Stimulated activated CD4-positive, alpha-beta T cell treated with anti-CD3 and anti-CD28 coated beads, TNF-alpha, amount 100 ng/mL, for 24 hours (primary cell): ENCODE data around the gene XPNPEP3.

Source experiments
- DNase-seq, 3 experiments: peaks; one replicate each; pipeline ENCODE4 v3.0.0-alpha.2; 2020; ENCODE audit warnings: low read depth in 3 of 3

The XPNPEP3 gene

GRCh38 chr22:40939202-40939601 lies 82.3 kb downstream of the XPNPEP3 start:
- DNase-seq, result no peak

- peak; percentile 96 to 98 (median 98) for DNase-seq
Observed at GRCh38 chr22:40950962-40951794, 94.2 kb downstream of the XPNPEP3 start, which contains the start of gene RBX1. TSS of gene RBX1 (plus strand) at chr22:40951378. CDS start at chr22:40951399, 21 bp downstream.

- no peak for DNase-seq
Observed at GRCh38 chr22:40951795-40952605, 95.1 kb downstream of the XPNPEP3 start.

GRCh38 chr22:40953471-40953870 lies 96.5 kb downstream of the XPNPEP3 start:
- no peak for DNase-seq

DNA sequence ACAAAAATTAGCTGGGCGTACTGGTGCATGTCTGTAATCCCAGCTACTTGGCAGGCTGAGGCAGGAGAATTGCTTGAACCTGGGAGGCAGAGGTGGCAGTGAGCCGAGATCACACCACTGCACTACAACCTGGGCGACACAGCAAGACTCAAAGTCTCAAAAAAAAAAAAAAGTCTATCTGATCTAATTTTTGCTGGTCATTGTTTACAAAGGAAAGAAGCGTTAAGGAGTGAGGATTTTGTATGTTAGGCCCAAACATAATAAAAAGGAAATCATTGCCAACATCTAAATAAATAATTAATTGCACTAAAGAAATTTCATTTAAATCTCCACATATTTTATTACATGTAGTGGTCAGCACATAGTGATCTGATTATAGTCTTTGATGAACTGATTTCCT lies 97.2 kb downstream of the XPNPEP3 start:
- no peak for DNase-seq

GRCh38 chr22:40955571-40955970 lies 98.6 kb downstream of the XPNPEP3 start:
- DNase-seq, result no peak

GRCh38 chr22:40957601-40958000 lies 100.7 kb downstream of the XPNPEP3 start:
- no peak for DNase-seq

DNA sequence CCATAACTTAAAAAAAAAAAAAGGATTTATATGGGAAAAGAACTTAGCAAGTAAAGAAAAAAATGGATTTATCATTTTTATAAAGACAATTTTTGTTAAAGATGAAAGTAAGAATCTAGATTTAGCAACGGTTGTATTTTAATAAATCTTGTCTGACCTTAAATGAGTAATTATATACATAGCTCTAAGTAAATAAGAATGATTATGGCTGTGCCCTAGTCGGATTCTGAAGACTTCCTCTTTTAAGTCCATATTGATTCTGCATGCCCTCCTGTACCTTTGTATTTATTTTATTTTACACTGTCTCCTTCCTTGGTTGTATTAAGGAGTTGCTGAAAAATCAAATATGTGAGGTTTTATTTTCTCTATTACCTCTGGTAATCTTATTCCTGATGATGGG lies 101.4 kb downstream of the XPNPEP3 start:
- no peak for DNase-seq

- DNase-seq, result no peak
Observed at GRCh38 chr22:40960145-40960544, 103.2 kb downstream of the XPNPEP3 start.

DNA sequence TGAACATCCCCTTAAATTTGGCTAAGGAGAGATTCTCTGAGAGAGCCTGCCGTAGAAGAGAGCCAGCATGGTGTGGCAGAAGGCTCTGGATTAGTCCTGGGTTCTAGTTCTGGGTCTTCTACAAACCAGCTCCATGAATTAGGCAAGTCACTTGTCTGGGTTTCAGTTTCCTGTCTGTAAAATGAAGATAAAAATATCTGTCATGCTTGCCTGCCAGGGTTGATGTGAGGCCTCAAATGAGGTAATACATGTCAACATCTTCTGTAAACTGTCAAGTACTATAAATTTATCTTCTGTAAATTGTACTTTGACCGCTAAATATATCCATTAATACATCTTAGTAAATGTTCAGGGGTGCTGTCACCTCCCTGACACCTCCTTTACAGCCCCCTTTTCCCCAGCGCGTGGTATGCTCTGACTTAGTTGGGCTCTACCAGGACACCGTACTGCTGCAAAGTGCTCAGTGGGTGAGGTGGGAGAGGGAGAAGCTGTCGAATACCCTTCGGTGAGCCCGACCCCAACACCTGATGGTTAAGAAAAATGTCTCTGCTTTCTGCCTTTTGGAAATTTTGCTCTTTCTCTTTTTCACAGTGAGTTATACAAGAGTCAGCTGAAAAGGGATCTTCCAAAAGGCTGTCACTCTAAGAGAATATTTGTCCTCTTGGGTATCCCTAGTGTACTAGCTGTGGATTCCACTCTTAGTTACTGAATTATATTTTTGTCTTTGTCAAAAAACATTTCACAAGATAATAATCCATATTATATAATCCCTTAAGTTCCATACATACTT lies 109.2 kb downstream of the XPNPEP3 start:
- no peak for DNase-seq

GRCh38 chr22:40966726-40967085 lies 109.8 kb downstream of the XPNPEP3 start:
- DNase-seq, result no peak

DNA sequence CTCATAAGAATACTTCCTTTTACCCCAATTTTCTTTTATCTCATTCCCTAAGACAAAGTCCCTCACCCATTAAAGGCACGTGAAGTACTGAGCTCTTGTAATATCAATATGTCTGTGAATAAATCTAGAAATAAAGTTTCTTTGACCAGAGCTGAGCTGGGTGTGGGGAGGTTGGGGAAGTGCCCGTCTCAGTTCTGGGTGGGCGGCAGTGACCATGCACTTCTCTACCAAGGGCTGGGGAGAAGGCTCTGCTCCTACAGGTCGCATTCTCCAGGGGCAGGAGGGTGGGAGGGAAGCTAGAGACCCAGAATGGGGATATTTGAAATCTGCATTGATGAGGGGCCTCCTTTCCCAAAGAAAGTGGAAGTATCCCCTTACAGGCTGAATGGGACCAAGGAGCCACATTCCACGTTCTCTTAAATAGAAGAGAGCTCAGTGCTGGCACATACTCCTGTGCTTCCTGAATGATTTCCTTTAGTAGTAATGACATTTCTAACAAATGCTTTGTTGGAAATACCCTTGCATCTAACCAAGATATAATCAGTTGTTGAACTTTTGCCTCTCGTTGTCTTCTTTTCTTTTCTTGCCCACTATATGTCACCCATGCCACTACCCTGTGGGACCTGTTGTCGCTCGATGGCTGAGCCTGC lies 110.3 kb downstream of the XPNPEP3 start:
- DNase-seq, result no peak

DNA sequence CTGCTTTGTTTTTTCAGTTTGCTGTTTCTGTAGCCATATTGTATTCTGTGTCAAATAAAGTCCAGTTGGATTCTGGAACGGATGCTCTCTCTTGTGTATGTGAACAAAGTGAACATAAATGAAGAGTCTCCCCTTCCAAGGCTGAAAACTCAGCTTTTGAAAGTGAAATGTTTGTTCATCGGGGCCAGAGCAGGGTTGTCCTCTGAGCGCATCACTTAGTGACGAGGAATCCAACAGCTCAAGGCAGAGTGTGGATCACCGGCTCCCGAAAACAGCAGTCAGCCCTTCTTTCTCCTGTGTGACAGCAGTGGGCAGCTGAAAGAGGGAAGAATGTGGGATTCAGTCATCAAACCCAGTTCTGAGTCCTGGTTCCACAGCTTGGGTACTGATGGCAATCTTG lies 115.6 kb downstream of the XPNPEP3 start:
- no peak for DNase-seq

DNA sequence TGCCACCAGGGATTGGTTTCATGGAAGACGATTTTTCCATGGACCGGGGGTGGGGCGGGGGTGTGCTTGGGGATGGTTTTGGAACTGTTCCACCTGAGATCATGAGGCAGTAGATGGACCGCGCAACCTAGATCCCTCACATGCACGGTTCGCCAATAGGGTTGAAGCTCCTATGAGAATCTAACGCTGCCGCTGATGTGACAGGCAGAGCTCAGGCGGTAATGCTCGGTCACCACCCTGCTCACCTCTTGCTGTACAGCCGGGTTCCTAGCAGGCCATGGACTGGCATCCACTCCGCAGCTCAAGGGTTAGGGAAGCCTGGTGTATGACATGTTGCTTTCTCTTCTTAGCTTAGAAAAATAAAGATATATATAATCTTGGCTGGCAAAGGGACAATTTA lies 116.2 kb downstream of the XPNPEP3 start:
- DNase-seq, result no peak

- no peak for DNase-seq
Observed at GRCh38 chr22:40975366-40975765, 118.4 kb downstream of the XPNPEP3 start.

DNA sequence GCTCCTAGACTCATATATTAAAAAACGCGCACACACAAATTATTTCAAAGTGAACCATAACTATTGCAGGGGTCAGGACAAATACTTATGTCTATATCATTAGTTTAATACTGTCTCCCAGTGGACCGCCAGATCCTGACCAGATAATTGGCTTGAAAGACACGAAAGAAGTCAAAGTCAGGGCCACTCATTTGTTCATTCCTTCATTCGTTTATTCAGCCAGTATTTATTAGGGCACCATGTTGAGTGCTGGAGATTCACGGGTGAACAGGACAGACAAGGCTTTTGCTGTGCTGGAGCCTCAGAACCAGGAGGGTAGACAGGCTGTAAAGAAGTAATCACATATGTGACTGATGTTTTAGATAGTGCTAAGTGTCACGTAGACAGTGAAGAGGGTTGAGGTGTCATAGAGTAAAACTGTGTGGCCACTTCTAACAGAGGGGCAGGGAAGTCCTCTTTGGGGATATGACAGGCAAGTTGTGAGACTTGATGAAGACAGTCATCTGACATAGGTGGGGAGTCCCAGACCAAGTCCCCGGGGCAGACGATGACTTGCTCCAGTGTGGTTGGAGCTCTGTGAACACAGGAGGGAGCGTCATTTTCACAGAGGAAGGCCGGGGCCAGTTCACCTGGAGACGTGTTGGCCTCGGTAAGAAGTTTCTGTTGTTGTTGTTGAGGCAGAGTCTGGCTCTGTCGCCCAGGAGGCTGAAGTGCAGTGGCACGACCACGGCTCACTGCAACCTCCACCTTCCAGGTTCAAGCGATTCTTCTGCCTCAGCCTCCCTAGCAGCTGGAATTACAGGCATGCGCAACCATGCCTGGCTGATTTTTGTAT lies 120.1 kb downstream of the XPNPEP3 start:
- no peak for DNase-seq

GRCh38 chr22:40979198-40979597 lies 122.2 kb downstream of the XPNPEP3 start:
- DNase-seq, result no peak

DNA sequence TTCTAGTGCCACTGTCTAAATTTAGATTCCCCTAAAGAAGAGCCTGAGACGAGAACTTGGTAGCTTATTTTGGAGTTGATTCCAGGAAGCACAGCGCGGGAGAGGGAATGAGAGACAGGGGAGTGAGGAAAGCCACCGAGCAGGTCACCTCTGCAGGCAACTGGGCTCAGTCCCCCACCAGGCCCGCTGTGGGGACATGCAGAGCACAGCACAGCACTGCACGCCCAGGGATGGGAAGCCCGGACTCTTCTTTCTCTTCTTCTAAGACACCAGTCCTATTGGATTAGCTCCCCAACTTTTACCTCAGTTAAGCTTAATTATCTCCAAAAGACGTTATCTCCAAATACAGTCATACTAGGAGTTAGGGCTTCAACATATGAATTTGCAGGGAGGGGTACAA lies 122.9 kb downstream of the XPNPEP3 start:
- no peak for DNase-seq
